ENCODE results near the gene CHPF2. TPM values are rescaled to one million over a fixed set of nuclear protein-coding genes. Genes with fewer than 3 reads are reported as not detected.

The CHPF2 gene
- total RNA-seq, 2 experiments from 2014 or later = 23.7 to 27.3 TPM

- intact Hi-C loops (cut with micrococcal nuclease) = no loop called here
- ChIA-PET CTCF (interaction anchor here (1.2 to 2.1 kb wide), 3 partner anchors 9 to 85 kb away, joined by 3 to 8 read pairs (median 4); partner anchors contain the start of gene GBX1), POLR2A (no interaction called here)
- H3K4me3 Mint-ChIP-seq = no peak overlapping the region
- H3K4me1 Mint-ChIP-seq (ENCODE audit: low read depth) = peaks cover 18% of the 10 kb centered on the region
- H3K27me3 Mint-ChIP-seq = peaks cover 26% of the 10 kb centered on the region
- DNase-seq (no peak), ATAC-seq (no peak)
- H3K9me3 Mint-ChIP-seq = no peaks in the 10 kb centered on the region
- H3K36me3 Mint-ChIP-seq (ENCODE audit: low read depth) = no peaks in the 10 kb centered on the region
- TF ChIP-seq, protein P1, sequence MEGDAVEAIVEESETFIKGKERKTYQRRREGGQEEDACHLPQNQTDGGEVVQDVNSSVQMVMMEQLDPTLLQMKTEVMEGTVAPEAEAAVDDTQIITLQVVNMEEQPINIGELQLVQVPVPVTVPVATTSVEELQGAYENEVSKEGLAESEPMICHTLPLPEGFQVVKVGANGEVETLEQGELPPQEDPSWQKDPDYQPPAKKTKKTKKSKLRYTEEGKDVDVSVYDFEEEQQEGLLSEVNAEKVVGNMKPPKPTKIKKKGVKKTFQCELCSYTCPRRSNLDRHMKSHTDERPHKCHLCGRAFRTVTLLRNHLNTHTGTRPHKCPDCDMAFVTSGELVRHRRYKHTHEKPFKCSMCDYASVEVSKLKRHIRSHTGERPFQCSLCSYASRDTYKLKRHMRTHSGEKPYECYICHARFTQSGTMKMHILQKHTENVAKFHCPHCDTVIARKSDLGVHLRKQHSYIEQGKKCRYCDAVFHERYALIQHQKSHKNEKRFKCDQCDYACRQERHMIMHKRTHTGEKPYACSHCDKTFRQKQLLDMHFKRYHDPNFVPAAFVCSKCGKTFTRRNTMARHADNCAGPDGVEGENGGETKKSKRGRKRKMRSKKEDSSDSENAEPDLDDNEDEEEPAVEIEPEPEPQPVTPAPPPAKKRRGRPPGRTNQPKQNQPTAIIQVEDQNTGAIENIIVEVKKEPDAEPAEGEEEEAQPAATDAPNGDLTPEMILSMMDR (IDR thresholded peaks at IDR 0.05) = no peak
- H3K27ac Mint-ChIP-seq = no peak overlapping the region
These were observed 20.9 kb downstream of the CHPF2 start for GRCh38 chr7:151252961-151253711.

DNA sequence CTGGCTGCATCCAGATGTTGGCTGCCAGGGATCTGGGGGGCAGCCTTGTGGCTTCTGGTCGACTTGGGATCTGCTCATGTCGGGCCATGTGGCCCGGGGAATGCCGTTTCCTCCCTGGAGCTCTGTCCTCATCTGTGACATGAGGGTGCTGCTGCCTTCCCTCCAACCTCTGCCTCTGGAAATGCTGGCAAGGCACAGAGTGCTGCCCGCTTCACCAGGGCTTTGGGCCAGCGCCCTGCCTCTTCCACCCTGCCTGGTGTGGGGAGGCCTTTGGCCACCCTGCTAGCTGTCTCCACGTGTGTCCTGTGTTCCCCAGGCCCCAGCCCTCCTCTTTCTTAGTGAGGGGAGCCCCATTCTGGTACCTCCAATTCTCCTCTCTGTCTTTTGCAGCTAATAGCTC, 22.0 kb downstream of the CHPF2 start:
- no peak overlapping the region for H3K27ac Mint-ChIP-seq
- POLR2A ChIA-PET = no interaction called here
- peaks cover 13% of the 10 kb centered on the region for H3K4me1 Mint-ChIP-seq (ENCODE audit: low read depth)
- H3K9me3 Mint-ChIP-seq = no peaks in the 10 kb centered on the region
- peaks cover 21% of the 10 kb centered on the region for H3K27me3 Mint-ChIP-seq
- intact Hi-C loops (cut with micrococcal nuclease) = no loop called here
- no peak overlapping the region for H3K4me3 Mint-ChIP-seq
- CTCF ChIA-PET = interaction anchor here (1.0 kb wide), 1 partner anchor 10 kb away, joined by 3 read pairs; no protein-coding TSS in a partner anchor
- TF ChIP-seq, protein P1 (IDR thresholded peaks at IDR 0.05) = no peak
- no peak for ATAC-seq
- no peak for DNase-seq
- H3K36me3 Mint-ChIP-seq (ENCODE audit: low read depth) = no peaks in the 10 kb centered on the region

GRCh38 chr7:151254851-151255250, 22.6 kb downstream of the CHPF2 start:
- peaks cover 19% of the 10 kb centered on the region for H3K27me3 Mint-ChIP-seq
- ATAC-seq (no peak), DNase-seq (no peak)
- no peak overlapping the region for H3K4me3 Mint-ChIP-seq
- peaks cover 9% of the 10 kb centered on the region for H3K4me1 Mint-ChIP-seq (ENCODE audit: low read depth)
- no peak overlapping the region for H3K27ac Mint-ChIP-seq
- intact Hi-C loops (cut with micrococcal nuclease) = no loop called here
- no peaks in the 10 kb centered on the region for H3K36me3 Mint-ChIP-seq (ENCODE audit: low read depth)
- POLR2A ChIA-PET = interaction anchor here (1.0 kb wide), 1 partner anchor 55 kb away, joined by 3 read pairs; no protein-coding TSS in a partner anchor
- TF ChIP-seq, protein P1 (IDR thresholded peaks at IDR 0.05) = no peak
- no peaks in the 10 kb centered on the region for H3K9me3 Mint-ChIP-seq
- CTCF ChIA-PET = interaction anchor here (0.9 to 1.0 kb wide), 3 partner anchors 10 to 11 kb away, joined by 3 read pairs; no protein-coding TSS in a partner anchor

GRCh38 chr7:151255390-151255789, 23.1 kb downstream of the CHPF2 start:
- POLR2A ChIA-PET = interaction anchor here (0.6 to 1.0 kb wide), 2 partner anchors 55 to 168 kb away, joined by 3 read pairs; no protein-coding TSS in a partner anchor
- no peak for DNase-seq
- H3K27ac Mint-ChIP-seq = no peak overlapping the region
- no peak for ATAC-seq
- H3K4me3 Mint-ChIP-seq = no peak overlapping the region
- TF ChIP-seq, protein P1 (IDR thresholded peaks at IDR 0.05) = no peak
- H3K4me1 Mint-ChIP-seq (ENCODE audit: low read depth) = peaks cover 9% of the 10 kb centered on the region
- H3K36me3 Mint-ChIP-seq (ENCODE audit: low read depth) = no peaks in the 10 kb centered on the region
- H3K9me3 Mint-ChIP-seq = no peaks in the 10 kb centered on the region
- H3K27me3 Mint-ChIP-seq = peaks cover 13% of the 10 kb centered on the region
- intact Hi-C loops (cut with micrococcal nuclease) = no loop called here
- CTCF ChIA-PET = interaction anchor here (0.9 to 1.0 kb wide), 2 partner anchors 10 to 12 kb away, joined by 3 read pairs; no protein-coding TSS in a partner anchor
